Activated T-helper 1 cell treated with anti-CD3 and anti-CD28 coated beads, Interleukin-12 subunit alpha, Interleukin-12 subunit beta, Interleukin-2, Interleukin-4 antibody, amounts not matched to agents 30 ng/mL and 10 ng/mL and 1 ng/mL, durations not matched to agents 14 hours and 24 hours and 36 hours (primary cell): ENCODE measurements around the gene OPCML. TPM values are rescaled to one million over a fixed set of nuclear protein-coding genes. Genes with fewer than 3 reads are reported as not detected.

Experiments
- DNase-seq: peaks from one replicate; pipeline ENCODE4 v3.0.0; 2021; ENCODE audit warnings: low spot score
- H3K27ac Mint-ChIP-seq: one replicate; pipeline ENCODE4 v1.8.0; 2021; ENCODE audit warnings: mild to moderate bottlenecking, mixed read lengths
- H3K27me3 Mint-ChIP-seq: one replicate; pipeline ENCODE4 v1.8.0; 2022; ENCODE audit warnings: mild to moderate bottlenecking, moderate library complexity, mixed read lengths; ENCODE audit not compliant: insufficient read depth
- H3K36me3 Mint-ChIP-seq: one replicate; pipeline ENCODE4 v1.8.0; 2021; ENCODE audit warnings: low read depth, mixed read lengths
- H3K4me1 Mint-ChIP-seq: one replicate; pipeline ENCODE4 v1.8.0; 2021; ENCODE audit warnings: low read depth, mixed read lengths
- H3K4me3 Mint-ChIP-seq: one replicate; pipeline ENCODE4 v1.8.0; 2021; ENCODE audit warnings: mild to moderate bottlenecking, moderate library complexity, mixed read lengths
- H3K9me3 Mint-ChIP-seq: one replicate; pipeline ENCODE4 v1.8.0; 2021; ENCODE audit warnings: mixed read lengths
- intact Hi-C: fragments of 100-400 bp; cut with micrococcal nuclease; formaldehyde crosslinking; loops from one replicate; pipeline ENCODE4 v1.15.1; 2024
- total RNA-seq: library from RNA; stranded (reverse); gene quantifications from 2 replicates; pipeline ENCODE4 v1.2.3, GENCODE V29; 2022

OPCML gene
- total RNA-seq, 1 donor from 2014 or later: not detected

DNA sequence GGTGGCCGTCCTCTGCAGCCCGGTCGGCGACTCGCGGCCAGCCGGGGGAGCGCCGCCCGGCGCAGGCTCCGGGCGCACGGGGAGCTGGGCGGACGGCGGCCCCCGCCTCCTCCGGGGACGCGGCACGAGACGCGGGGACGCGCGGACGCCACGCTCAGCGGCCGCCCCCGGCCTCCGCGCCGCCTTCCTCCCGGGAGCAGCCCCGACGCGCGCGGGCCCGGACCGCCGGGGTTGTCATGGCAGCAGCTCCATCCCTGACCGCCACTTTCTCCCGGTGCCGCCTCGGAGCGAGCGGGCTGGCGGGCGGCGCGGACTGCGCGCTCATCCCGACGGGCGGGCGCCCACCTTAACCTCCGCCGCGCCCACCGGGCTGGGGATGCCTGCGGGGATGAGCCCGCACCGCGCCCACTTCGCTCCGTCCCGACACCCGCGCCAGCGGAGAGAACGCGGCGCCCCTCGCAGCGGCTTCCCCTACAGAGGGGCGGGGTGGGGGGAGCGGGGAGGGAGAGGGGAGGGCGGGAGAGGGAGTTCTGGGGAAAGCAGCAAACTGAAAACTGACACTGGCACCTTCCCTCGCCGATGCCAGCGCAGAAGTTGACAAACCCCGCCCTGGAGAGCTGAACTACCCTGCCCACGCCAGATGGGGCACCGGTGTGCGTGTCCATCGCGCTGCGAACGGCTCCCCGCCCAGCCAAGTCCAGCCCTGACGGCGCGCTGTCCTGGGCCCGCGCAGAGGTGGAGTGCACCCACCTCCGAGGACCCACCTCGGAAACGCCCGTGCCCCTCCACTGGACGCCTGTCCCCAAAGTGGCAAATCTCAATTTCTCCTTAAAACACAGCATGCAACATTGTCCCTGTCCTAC is 588.4 kb downstream of the OPCML start:
- Mint-ChIP-seq H3K27ac (no peak overlapping the region), H3K9me3 (no peaks in the 10 kb centered on the region), H3K4me3 (no peak overlapping the region), H3K36me3 (no peaks in the 10 kb centered on the region), H3K4me1 (no peaks in the 10 kb centered on the region), H3K27me3 (peaks cover 23% of the 10 kb centered on the region)
- no peak for DNase-seq
- intact Hi-C loops: no loop called here

DNA sequence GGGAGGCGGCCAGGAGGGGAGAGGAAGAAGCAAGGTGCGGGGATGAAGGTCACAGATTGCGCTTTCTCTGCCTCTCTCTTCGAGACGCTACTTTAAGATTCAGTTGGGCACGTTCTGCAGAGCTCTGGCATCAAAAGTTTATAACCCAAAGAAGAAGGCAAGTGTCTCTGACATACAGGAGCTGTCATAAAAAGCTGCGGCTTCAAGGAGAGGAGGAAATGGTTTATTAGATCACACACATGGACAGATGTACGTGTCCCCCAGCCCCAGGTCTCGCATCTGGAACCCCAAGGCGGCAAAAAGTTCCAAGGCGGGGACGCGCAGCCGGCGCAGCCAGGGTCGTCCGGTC is 589.0 kb downstream of the OPCML start:
- Mint-ChIP-seq H3K27me3 (peaks cover 23% of the 10 kb centered on the region), H3K4me3 (no peak overlapping the region), H3K4me1 (no peaks in the 10 kb centered on the region), H3K27ac (no peak overlapping the region), H3K9me3 (no peaks in the 10 kb centered on the region), H3K36me3 (no peaks in the 10 kb centered on the region)
- no peak for DNase-seq
- intact Hi-C loops: no loop called here

DNA sequence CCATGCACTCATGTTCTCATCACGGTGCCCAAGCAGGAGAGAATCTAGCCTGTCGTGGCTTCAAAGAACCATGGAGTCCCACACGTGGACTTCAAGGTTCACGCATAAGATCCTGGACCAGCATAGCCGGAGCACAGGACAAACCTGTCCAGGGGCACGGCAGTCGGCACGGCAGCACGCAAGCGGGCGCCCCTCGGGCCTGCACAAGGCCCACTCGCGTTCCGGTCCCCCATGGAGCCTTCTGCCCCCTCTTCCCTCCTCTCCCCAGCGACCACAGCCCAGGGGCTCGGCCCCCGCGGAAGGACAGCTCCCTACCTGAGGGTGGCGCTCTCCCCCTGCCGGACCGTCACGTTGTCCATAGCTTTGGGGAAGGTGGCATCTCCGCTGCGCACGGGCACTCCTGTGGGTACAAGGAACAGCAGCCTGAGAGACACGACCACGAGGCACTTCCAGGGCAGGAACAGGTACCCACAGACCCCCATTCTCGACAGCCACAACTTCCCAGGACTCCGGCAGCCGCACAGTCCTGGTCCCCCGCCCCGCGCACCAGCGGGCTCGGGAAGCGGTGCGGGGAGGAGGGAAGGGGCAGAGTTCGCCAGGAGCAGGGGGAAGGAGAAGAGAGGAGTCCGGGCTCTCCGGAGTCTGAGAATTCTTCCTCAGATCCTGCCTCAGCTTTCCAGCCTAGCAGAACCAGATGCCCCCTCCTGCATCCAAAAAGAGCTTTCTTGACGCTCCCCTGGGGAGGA is 589.5 kb downstream of the OPCML start:
- peaks cover 23% of the 10 kb centered on the region for H3K27me3 Mint-ChIP-seq
- H3K36me3 Mint-ChIP-seq: no peaks in the 10 kb centered on the region
- no peak overlapping the region for H3K27ac Mint-ChIP-seq
- H3K4me3 Mint-ChIP-seq: no peak overlapping the region
- no peaks in the 10 kb centered on the region for H3K9me3 Mint-ChIP-seq
- intact Hi-C loops: no loop called here
- DNase-seq: no peak
- no peaks in the 10 kb centered on the region for H3K4me1 Mint-ChIP-seq

DNA sequence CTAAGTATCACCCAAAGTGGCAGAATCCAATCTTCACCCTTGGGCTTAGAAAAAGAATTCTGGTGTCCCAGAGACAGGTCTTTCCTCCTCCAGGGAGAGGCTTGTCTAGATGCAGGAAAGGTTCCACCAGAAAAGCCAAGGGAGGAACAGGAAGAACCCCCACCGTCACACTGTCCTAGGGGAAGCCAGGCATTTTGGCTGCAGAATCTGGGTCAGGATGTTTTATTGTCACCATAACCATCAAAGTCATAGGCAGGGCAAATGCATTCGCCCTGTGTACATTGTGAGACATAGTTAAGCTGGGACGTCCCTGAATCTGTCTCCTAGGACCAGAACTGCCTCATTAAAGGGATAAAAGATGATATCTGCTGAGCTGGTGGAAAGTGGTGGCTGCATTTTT is 590.5 kb downstream of the OPCML start:
- intact Hi-C loops: no loop called here
- H3K9me3 Mint-ChIP-seq: no peaks in the 10 kb centered on the region
- no peak overlapping the region for H3K27ac Mint-ChIP-seq
- H3K27me3 Mint-ChIP-seq: peaks cover 23% of the 10 kb centered on the region
- H3K36me3 Mint-ChIP-seq: no peaks in the 10 kb centered on the region
- no peak for DNase-seq
- H3K4me1 Mint-ChIP-seq: no peaks in the 10 kb centered on the region
- H3K4me3 Mint-ChIP-seq: no peak overlapping the region

DNA sequence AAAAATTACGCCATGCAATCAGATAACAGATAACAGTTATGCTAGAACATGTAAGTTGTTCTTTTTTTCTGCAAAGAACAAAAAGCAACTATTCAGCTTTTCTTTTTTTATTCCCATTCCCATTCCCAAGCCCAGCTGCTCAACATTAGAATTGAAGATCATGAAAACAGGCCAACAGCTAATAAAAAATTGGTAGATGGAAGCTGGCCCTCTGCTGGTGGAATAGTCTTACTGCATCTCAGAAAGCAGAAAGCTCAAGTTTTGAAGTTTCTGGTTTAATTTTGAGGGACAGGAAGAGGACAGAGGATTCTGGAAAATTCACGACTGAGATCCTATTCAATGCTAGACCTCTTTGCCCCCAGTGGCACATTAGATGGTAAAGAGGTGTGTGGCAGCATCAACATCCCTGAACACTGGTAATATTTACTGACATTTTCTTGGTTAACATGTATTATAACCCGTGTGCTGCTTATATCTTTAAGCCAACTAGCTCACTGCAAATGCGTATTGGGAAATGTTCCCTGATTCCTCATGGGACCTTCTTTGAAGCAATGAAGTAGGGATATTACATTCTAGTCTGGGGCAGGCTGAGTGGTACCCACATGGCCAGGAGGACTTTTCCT is 591.2 kb downstream of the OPCML start:
- intact Hi-C loops: no loop called here
- Mint-ChIP-seq H3K27me3 (peaks cover 23% of the 10 kb centered on the region), H3K36me3 (no peaks in the 10 kb centered on the region), H3K27ac (no peak overlapping the region), H3K4me3 (no peak overlapping the region), H3K9me3 (no peaks in the 10 kb centered on the region), H3K4me1 (no peaks in the 10 kb centered on the region)
- DNase-seq: no peak

DNA sequence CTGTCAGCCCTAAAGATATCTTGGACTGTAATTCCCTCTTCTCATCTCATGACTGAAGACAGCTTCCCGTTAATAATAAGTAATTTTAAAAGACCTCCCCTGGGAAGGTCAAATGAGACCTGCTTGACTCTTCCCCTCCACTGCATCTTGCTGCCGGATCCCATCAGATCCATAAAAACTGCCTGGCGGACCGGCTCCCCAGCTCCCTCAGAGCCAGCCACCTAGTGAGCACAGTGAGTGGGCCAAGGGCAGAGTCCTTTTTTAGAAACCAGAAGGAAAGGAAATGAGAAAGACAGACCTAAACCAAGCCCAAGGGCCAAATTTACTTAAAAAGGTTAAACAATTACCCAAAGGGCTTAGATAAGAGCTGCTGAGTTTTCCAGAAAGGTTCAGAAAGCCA is 595.3 kb downstream of the OPCML start:
- no peak for DNase-seq
- no peaks in the 10 kb centered on the region for H3K4me1 Mint-ChIP-seq
- peaks cover 1% of the 10 kb centered on the region for H3K27me3 Mint-ChIP-seq
- no peak overlapping the region for H3K27ac Mint-ChIP-seq
- intact Hi-C loops: no loop called here
- H3K4me3 Mint-ChIP-seq: no peak overlapping the region
- H3K36me3 Mint-ChIP-seq: no peaks in the 10 kb centered on the region
- no peaks in the 10 kb centered on the region for H3K9me3 Mint-ChIP-seq

DNA sequence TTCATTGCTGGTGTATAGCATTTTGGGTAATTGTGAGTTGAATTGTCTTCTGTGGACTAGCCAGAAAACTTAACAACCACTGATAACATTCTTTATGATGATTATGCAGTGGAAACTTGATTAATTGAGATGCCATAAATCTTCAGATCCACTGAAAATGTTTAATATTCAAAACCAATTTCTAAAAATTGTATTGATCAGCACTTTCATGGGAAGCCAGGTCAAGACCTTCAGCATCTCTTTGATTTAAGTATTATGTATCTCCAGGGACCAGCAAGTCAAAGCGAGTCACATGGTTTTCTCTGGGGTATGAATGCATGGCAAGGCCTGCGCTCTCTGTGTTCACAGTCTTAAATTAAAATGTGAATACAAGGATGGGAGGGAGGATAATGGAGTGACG is 596.9 kb downstream of the OPCML start:
- H3K4me3 Mint-ChIP-seq: no peak overlapping the region
- no peak for DNase-seq
- no peaks in the 10 kb centered on the region for H3K27me3 Mint-ChIP-seq
- intact Hi-C loops: no loop called here
- H3K4me1 Mint-ChIP-seq: no peaks in the 10 kb centered on the region
- no peaks in the 10 kb centered on the region for H3K36me3 Mint-ChIP-seq
- no peak overlapping the region for H3K27ac Mint-ChIP-seq
- no peaks in the 10 kb centered on the region for H3K9me3 Mint-ChIP-seq

DNA sequence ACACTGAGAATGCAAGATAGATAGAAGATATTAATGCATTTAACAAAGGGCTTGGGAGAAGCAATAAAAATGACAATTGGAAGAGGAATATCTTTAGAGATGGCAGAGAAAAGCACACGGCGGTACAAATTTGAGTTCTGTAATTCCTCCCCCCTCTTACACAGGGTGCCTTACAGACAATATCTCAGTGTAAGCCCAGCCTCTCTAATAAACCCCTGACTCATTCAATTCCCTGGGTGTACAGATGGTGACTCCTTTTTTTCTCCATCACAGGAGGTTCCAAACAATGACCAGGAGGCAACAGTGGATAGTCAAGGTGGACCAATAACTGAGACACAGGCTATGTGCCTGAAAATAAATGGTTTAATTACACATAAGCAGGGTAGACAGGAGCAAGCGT is 598.6 kb downstream of the OPCML start:
- Mint-ChIP-seq H3K4me3 (no peak overlapping the region), H3K36me3 (no peaks in the 10 kb centered on the region), H3K27me3 (no peaks in the 10 kb centered on the region), H3K4me1 (no peaks in the 10 kb centered on the region), H3K9me3 (no peaks in the 10 kb centered on the region), H3K27ac (no peak overlapping the region)
- DNase-seq: no peak
- intact Hi-C loops: no loop called here

DNA sequence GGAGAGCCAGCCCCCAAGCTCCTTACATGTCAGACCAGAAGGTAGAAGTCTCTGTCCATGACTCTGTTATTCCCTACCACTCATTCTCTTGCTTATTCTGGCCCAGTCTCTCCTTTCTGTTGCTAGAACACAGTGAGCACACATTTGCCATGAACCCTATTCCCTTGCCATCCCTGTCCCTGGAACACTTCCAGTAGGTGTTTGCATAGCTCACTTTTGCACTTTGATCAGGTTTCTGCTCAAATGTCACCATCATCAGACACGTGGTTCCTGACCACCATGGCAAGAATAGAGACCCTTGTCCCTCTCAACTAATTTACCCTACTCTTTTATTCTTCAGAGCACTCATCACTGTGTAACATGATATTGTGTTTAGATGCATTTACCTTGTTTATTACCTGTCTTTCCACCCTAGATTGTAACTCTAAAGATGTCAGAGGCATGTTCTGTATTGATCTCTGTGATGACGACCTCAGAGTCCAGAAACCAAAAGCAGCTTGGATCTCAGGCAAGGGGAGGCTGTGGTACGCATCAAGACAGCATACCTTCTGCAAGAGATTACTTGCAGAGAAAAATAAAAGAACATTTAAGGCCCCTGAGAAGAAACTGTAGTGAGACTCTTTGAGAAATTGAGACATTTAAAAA is 606.4 kb downstream of the OPCML start:
- no peaks in the 10 kb centered on the region for H3K27me3 Mint-ChIP-seq

DNA sequence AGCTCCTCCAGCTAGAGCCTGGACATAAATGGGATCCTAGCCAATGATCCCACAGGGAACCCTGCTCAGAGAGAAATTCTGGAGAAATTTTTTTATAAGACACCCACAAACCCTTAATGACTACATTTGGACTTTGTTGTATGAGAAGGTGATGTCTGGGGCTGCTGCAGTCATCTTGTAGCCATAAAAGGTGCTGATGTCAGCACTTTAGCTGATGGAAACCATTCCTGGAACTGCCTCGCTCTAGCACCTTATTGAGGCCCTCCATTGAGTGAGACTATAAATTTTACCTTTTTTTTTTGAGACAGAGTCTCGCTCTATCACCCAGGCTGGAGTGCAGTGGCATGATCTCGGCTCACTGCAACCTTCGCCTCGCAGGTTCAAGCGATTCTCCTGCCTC is 610.7 kb downstream of the OPCML start:
- no peaks in the 10 kb centered on the region for H3K4me1 Mint-ChIP-seq

More for the DNA sequence above, 606.4 kb downstream of the OPCML start:
- DNase-seq: no peak
- Mint-ChIP-seq H3K36me3 (no peaks in the 10 kb centered on the region), H3K9me3 (no peaks in the 10 kb centered on the region), H3K27ac (no peak overlapping the region), H3K4me3 (no peak overlapping the region), H3K4me1 (no peaks in the 10 kb centered on the region)
- intact Hi-C loops: no loop called here

DNA sequence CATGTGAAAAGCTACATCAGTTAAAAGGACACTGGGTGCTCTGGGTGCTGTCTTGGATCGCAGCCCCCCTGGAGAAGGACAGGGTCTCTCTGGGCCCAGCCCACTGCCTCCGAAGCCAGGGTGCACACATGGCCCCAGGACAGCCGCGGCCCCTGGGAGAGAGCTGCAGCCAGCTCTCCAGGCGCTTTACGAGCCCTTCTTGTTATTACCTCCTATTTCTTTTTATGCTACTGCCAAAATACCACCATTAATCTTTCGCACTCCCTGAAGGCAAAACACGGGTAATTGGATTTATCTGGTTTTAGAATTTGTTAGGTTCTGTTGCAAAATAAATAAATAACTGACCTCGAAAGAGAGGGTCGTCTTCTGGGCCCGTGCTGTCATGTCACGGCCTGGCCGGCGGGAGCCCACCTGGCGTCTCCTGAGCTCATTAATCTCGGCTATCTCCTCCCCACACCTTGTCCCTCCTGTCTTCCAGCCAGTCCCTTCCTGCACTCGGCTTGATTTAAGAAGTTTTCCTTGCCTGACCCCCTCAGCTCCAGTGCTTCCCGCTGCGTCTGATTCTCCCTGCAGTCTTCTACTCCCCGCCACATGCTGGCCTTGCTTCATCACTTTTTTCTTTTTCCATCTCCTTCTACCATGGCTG is 611.7 kb downstream of the OPCML start:
- H3K36me3 Mint-ChIP-seq: no peaks in the 10 kb centered on the region
- no peaks in the 10 kb centered on the region for H3K27me3 Mint-ChIP-seq
- intact Hi-C loops: no loop called here
- no peaks in the 10 kb centered on the region for H3K9me3 Mint-ChIP-seq
- H3K4me3 Mint-ChIP-seq: no peak overlapping the region
- no peaks in the 10 kb centered on the region for H3K4me1 Mint-ChIP-seq
- DNase-seq: no peak
- H3K27ac Mint-ChIP-seq: no peak overlapping the region

More for the DNA sequence above, 610.7 kb downstream of the OPCML start:
- Mint-ChIP-seq H3K27me3 (no peaks in the 10 kb centered on the region), H3K27ac (no peak overlapping the region), H3K4me3 (no peak overlapping the region), H3K9me3 (no peaks in the 10 kb centered on the region), H3K36me3 (no peaks in the 10 kb centered on the region)
- intact Hi-C loops: no loop called here
- no peak for DNase-seq

DNA sequence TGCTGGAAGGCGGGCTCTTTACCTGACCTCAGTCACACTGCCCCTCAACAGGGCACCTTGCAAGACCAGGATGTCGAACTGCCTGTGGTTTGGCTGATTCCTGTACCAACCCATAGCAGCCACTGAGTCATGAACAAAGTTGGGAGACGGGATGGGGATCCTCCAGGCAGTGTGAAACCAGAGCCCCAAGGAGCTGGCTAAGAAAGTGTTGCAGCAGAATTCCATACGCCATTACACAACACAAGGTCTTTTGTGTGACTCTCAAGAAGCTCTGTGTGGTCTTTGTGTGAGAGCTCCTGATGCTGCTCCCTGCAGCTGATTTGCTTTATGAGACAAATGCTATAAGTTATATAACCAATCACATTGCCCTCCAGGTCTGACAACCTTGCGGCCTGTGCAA is 617.7 kb downstream of the OPCML start:
- intact Hi-C loops: no loop called here
- H3K9me3 Mint-ChIP-seq: no peaks in the 10 kb centered on the region
- DNase-seq: no peak
- H3K4me3 Mint-ChIP-seq: no peak overlapping the region
- H3K27me3 Mint-ChIP-seq: no peaks in the 10 kb centered on the region
- H3K36me3 Mint-ChIP-seq: no peaks in the 10 kb centered on the region
- no peaks in the 10 kb centered on the region for H3K4me1 Mint-ChIP-seq
- no peak overlapping the region for H3K27ac Mint-ChIP-seq
